SH-SY5Y (cell line): ENCODE results near the gene TXNDC2.

ENCODE experiments used
- GATA2 ChIP-seq: IDR thresholded peaks from 2 replicates; pipeline ENCODE4 v1.6.1; 2011; ENCODE audit warnings: mild to moderate bottlenecking, low read depth, low read length
- GATA3 ChIP-seq: IDR thresholded peaks from 2 replicates; pipeline ENCODE4 v1.6.1; 2011; ENCODE audit warnings: low read depth, mild to moderate bottlenecking, low read length, moderate library complexity

The TXNDC2 gene

DNA sequence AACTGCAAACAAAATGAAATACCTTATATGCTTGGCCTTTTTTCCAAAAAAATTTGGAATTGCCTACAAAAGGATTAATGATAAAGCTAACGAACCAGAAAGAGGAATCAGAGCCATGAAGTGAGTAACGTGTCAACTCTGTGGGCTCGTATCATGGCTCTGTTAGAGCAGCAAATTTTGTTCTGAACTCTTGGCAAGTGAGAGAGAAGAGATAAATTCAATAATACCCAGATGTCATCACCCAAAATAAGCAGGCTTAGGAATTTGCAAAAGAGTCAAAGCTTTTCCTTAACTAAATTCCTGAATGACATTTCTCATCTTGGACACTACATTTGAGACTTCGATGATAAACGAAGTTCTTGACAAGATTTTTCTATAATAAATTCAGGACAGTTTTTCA is 4.4 kb downstream of the TXNDC2 start:
- TF ChIP-seq GATA2 = no peak
- no peak for TF ChIP-seq GATA3

DNA sequence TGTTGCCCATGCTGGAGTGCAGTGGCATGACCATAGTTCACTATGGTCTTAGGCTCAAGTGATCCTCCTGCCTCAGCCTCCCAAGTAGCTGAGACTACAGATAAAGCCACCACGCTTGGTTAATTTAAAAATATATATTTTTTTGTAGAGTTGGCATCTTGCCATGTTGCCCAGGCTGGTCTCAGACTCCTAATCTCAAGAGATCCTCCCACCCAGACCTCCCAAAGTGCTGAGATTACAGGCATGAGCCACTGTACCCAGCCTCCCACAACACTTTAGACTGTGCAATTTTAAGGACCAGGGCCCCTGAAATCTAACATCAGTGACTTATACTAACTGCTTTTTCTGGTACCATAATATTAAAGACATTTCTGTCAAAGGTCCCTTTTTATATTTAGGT is 5.2 kb downstream of the TXNDC2 start:
- TF ChIP-seq GATA2 (no peak), GATA3 (no peak)

DNA sequence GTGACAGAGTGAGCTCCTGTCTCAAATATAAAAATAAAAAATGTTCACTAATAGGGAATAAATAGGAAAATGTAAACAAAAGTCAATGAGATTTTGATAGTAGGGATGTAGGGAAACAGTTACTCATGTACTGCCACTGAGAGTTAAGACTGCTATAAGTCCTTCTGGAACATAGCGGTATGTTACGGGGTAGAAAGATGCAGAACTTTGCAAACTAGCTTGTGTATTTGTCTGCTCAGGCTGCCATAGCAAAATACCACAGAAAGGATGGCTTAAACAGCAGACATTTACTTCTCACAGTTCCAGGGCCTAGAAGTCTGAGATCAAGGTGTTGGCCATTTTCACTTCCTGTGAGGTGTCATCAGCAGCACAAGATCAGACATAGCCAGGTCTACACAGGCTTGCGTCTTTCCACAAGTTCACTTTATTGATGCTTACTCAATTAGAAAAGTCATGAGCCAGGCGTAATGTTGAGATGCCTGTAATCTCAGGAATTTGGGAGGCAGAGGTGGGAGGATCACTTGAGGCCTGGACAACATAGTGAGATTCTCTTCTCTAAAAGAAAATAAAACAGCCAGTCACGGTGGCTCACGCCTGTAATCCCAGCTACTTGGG is 8.8 kb downstream of the TXNDC2 start:
- TF ChIP-seq GATA3 (no peak), GATA2 (no peak)

DNA sequence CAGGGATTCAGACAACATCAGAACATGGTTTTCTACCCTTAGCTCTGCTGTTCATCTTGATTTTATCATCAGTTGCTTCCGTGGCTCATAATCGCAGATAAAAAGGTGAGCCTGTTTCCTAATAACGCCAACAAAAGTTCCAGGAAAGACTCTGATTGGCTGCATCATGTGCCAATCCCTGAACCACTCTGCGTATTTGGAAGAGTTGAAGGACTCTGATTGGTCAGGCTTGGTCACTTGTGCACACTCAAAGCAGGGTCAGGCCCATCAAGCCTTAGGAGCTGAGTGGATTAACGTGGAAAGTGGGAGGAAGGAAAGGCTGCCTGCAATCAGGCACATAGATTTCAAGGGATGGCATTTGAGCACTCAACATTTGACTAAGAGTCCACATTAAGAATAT is 11.4 kb downstream of the TXNDC2 start:
- no peak for TF ChIP-seq GATA2
- no peak for TF ChIP-seq GATA3

DNA sequence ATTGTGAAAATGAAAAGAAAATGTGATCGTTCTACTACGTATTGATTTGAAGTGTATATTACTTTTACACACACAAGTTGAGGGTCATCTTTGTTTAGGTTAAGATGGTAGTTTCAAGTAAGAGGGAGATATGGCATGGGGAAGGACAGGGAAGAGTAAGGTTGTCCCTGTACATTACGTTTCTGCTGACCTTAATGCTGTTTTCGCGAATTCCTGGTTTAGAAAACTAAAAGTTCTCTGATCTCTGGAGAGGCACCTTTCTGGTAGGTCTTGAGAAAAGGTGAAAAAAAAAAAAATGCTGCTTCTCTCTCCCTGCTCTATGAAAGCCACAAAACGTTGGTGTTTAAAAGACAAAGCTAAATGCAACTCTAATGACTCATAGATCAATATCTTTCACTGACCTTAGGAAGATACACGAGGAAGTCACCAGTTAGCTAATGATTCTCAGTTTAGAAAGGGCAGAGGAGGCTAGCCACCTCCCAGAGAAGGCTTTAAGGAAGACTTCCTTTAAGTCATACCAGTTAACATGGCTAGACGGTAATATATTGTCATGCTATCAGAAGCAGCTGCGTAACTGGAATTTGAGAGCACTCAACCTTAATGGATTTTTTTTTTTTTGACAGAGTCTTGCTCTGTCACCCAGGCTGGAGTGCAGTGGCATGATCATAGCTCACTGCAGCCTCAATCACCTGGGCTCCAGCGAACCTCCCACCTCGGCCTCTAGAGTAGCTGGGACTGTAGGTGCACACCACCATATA is 13.2 kb downstream of the TXNDC2 start:
- no peak for TF ChIP-seq GATA2
- TF ChIP-seq GATA3 = no peak

DNA sequence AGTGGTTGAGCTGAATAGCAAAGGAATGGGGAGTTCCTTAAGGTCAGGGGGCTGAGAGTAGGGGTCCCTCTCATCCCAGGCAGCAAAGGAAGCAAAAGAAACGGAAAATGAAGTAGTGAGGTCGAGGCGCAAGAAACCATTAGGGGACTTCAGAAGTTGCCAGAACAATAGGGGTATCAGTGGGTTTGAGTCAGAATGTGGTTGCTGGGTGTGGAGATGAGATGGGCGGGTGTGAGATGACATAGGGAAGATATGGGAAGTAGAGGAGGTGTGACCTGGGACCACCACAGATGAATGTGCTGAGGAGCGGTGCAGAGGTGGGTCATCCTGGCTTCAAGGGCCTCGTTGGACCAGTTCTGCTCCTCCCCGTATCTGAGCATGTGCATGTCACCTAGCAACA is 14.9 kb downstream of the TXNDC2 start:
- TF ChIP-seq GATA2 (no peak), GATA3 (no peak)

GRCh38 chr18:9901377-9901776 is 15.6 kb downstream of the TXNDC2 start:
- TF ChIP-seq GATA2 = no peak

DNA sequence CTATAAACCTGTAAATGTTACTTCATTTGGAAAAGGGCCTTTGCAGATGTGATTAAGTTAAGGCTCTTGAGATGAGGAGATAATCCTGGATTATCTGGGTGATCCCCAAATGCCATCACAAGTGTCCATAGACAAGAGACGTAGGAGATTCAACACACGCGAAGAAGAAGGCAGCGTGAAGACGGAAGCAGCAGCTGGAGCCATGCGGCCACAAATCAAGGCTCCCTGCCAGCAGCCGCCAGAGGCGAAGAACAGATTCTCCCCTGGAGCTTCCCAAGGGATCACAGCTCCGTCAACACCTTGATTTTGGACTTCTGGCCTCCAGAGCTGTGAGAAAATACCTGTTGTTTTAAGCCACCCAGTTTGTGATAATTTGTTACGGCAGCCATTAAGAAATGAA is 17.1 kb downstream of the TXNDC2 start:
- TF ChIP-seq GATA3 (no peak), GATA2 (no peak)

GRCh38 chr18:9905401-9905922 is 19.7 kb downstream of the TXNDC2 start:
- TF ChIP-seq GATA2 (no peak), GATA3 (no peak)

GRCh38 chr18:9906481-9906880 is 20.7 kb downstream of the TXNDC2 start:
- no peak for TF ChIP-seq GATA3
- no peak for TF ChIP-seq GATA2

DNA sequence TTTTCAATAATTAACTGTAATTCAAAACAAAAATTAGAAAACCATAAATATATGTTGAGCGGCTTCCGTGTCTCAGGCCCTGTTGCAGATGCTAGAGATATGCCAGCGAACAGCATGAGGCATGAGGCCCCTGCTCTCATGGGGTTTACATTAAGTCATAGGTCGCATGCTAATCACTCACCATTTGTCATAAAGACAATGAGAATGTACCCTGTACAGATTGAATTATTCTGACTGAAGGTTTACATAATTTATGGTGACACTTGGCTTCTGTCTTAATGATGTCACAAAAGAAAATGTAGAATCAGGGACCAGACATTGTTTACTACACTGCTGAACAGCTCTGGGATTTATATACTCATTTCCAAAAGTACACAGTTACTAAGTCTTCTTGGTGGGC is 22.1 kb downstream of the TXNDC2 start:
- no peak for TF ChIP-seq GATA3
- no peak for TF ChIP-seq GATA2

DNA sequence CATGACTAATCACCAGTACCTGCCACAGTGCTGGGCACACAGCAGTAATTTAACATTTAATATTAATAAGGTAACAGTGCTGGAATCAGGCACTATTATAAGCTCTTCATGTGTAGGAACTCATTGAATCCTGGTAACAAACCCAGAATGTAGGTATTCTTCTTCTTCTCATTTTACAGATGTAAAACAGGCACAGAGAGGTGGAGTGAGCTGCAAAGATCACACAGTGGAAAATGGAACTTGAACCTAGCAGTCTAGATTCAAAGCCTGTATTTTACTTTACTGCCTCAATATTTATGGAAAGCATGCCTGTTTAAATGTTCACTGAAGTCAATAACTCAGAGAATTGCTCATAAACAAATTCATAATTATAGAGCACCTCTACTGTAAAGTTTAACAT is 24.3 kb downstream of the TXNDC2 start:
- TF ChIP-seq GATA2 = no peak
- TF ChIP-seq GATA3 = no peak

DNA sequence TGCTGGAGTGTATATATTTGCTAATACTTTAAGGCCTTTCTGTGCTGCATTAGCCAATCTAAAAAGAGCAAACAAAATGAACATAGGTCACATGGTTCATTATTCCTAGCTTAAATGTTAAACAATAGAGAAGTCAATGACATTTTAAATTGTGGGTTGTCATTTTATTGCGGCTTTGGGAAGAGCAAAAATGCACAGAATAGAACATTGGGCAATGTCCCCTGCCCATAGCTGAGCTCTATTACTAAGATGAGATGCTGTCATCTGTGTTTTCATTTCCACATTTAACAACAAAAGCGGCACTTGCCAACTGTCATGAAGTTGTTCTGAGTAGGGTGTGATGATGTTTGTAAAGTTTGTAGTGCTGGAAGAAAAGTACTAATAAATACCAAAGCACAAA is 24.9 kb downstream of the TXNDC2 start:
- TF ChIP-seq GATA3 (no peak), GATA2 (no peak)

- TF ChIP-seq GATA3 (no peak), GATA2 (no peak)
Measured at GRCh38 chr18:9911226-9911625, 25.5 kb downstream of the TXNDC2 start.

DNA sequence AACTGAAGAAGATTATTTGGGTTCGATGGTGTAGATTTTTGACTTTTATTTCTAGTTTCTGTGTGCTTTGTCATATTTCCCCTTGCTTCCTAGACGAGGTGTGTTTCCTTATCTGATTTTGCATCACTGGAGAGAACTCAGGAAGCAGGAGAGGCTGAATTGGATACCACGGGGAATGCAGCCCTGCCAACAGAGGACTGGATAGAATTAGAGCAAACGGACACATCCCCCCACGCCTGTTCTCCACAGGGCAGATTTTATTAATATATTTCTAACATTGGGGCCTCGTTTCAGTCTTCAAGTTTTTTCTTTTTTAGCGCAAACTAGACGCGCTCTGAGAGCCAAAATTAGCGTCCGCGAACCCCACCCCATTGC is 27.4 kb downstream of the TXNDC2 start:
- TF ChIP-seq GATA2 (peak; percentile 81), GATA3 (peak; percentile 54; the same call in 1 of the 2 replicates)
